Smooth muscle cell (in vitro differentiated cells): Measurements from ENCODE around the gene PDIA2. TPM values are rescaled to one million over a fixed set of nuclear protein-coding genes. Genes with fewer than 3 reads are reported as not detected.

Source experiments
- DNase-seq: peaks from one replicate; lab custom pipeline; 2025; ENCODE audit not compliant: unreplicated experiment; lab: John Stamatoyannopoulos, UW
- H2AFZ ChIP-seq: fragments of 200-600 bp; sonication (generic); 2 replicates; pipeline ENCODE4 v1.6.0; 2016; ENCODE audit warnings: antibody characterized with exemption, low read depth, mild to moderate bottlenecking
- H3F3A ChIP-seq: fragments of 200-600 bp; sonication (generic); 2 replicates; pipeline ENCODE4 v1.6.0; 2017; ENCODE audit warnings: antibody characterized with exemption, low read depth
- H3K27ac ChIP-seq: fragments of 200-600 bp; sonication (generic); 2 replicates; pipeline ENCODE4 v1.5.1; 2016; ENCODE audit warnings: low read depth, mild to moderate bottlenecking
- H3K27me3 ChIP-seq: fragments of 200-600 bp; sonication (generic); 2 replicates; pipeline ENCODE4 v1.6.1; 2016; ENCODE audit warnings: low read depth, mild to moderate bottlenecking
- H3K36me3 ChIP-seq: fragments of 200-600 bp; sonication (generic); 2 replicates; pipeline ENCODE4 v1.5.1; 2016; ENCODE audit warnings: low read depth
- H3K4me1 ChIP-seq: fragments of 200-600 bp; sonication (generic); 2 replicates; pipeline ENCODE4 v1.5.1; 2016; ENCODE audit warnings: low read depth
- H3K4me2 ChIP-seq: fragments of 200-600 bp; sonication (generic); 2 replicates; pipeline ENCODE4 v1.6.0; 2016; ENCODE audit warnings: mild to moderate bottlenecking
- H3K4me3 ChIP-seq: fragments of 200-600 bp; sonication (generic); 2 replicates; pipeline ENCODE4 v1.5.1; 2016; ENCODE audit warnings: mild to moderate bottlenecking
- H3K79me2 ChIP-seq: fragments of 200-600 bp; sonication (generic); 2 replicates; pipeline ENCODE4 v1.6.0; 2016; ENCODE audit warnings: low read depth, mild to moderate bottlenecking
- H3K9ac ChIP-seq: fragments of 200-600 bp; sonication (generic); 2 replicates; pipeline ENCODE4 v1.6.0; 2016; ENCODE audit warnings: low read depth
- H3K9me3 ChIP-seq: fragments of 200-600 bp; sonication (generic); replicated peaks from 2 replicates; pipeline ENCODE4 v1.5.1; 2016; ENCODE audit warnings: low read depth
- H4K20me1 ChIP-seq: fragments of 200-600 bp; sonication (generic); 2 replicates; pipeline ENCODE4 v1.6.0; 2016; ENCODE audit warnings: low read depth
- CTCF ChIP-seq: fragments of 200-600 bp; sonication (generic); IDR thresholded peaks from 2 replicates; pipeline ENCODE4 v1.5.1; 2017; ENCODE audit warnings: borderline replicate concordance, mild to moderate bottlenecking, antibody characterized with exemption; ENCODE audit not compliant: insufficient read depth, poor library complexity, severe bottlenecking
- WGBS: methylation state at CpG from one replicate; pipeline ENCODE4 v1.1.7; 2016; ENCODE audit warnings: low lambda C conversion rate; 5-methylcytosine and 5-hydroxymethylcytosine counted together
- polyA plus RNA-seq: library from polyadenylated mRNA; unstranded; fragments of >200 nt; fragmentation: Nextera tagmentation; extraction: Ambion mirVana; gene quantifications from 2 replicates; pipeline ENCODE4 v1.2.1, GENCODE V29; 2016
- total RNA-seq: library from RNA; depleted of rRNA; stranded (reverse); fragments of >200 nt; gene quantifications from 2 replicates; pipeline ENCODE4 v1.2.3, GENCODE V29; 2014

Gene PDIA2
- total and polyA plus RNA-seq, 2 experiments from 2014 or later, result 0.18 to 0.86 TPM

- 97% methylated on average over 16 of the region's 16 CpGs for whole genome bisulfite sequencing
These were observed 31.4 kb downstream of the PDIA2 start for GRCh38 chr16:314351-314750.

DNA sequence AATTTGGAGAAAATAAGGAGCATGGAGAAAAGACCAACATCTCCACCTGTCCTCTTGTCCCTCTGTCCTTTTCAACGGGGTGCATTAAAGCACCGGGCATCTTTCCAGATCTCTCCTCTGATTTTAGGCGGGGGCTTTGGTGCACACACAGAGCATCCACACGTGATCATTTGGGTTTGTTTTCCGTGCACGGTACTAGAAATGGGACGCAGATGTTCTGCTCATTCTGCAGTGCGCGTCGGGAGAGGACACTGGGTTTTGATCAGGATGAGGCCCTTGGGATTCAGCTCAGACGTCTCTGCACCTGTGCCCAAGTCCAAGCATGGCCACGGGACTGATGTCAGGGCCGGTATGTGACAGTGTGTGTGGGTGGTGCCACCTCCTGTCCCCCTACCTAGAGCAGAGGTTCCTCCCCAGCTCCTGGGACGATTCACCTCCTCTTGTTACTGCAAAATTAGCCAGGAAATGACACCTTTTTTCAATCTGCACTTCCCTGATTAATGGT lies 31.9 kb downstream of the PDIA2 start:
- Histone ChIP-seq H3F3A (no peaks in the 10 kb centered on the region), H3K27ac (no peak overlapping the region), H3K36me3 (no peaks in the 10 kb centered on the region), H2AFZ (no peak overlapping the region), H4K20me1 (peaks cover 68% of the 10 kb centered on the region), H3K4me1 (no peaks in the 10 kb centered on the region), H3K4me3 (no peak overlapping the region), H3K4me2 (no peak overlapping the region), H3K79me2 (peaks cover 36% of the 10 kb centered on the region), H3K27me3 (no peaks in the 10 kb centered on the region), H3K9ac (no peak overlapping the region), H3K9me3 (no peaks in the 10 kb centered on the region)
- TF ChIP-seq CTCF, result no peak
- DNase-seq, result no peak
- 95% methylated on average over 14 of the region's 14 CpGs for WGBS

More at GRCh38 chr16:314351-314750, 31.4 kb downstream of the PDIA2 start:
- peaks cover 68% of the 10 kb centered on the region for H4K20me1 ChIP-seq
- H3K36me3 ChIP-seq, result no peaks in the 10 kb centered on the region
- H3K4me2 ChIP-seq, result no peak overlapping the region
- H3F3A ChIP-seq, result no peaks in the 10 kb centered on the region
- peaks cover 31% of the 10 kb centered on the region for H3K79me2 ChIP-seq
- H3K9me3 ChIP-seq, result no peaks in the 10 kb centered on the region
- no peaks in the 10 kb centered on the region for H3K4me1 ChIP-seq
- no peaks in the 10 kb centered on the region for H3K27me3 ChIP-seq
- H3K9ac ChIP-seq, result no peak overlapping the region
- no peak for TF ChIP-seq CTCF
- H3K4me3 ChIP-seq, result no peak overlapping the region
- no peak overlapping the region for H2AFZ ChIP-seq
- DNase-seq, result no peak
- no peak overlapping the region for H3K27ac ChIP-seq

DNA sequence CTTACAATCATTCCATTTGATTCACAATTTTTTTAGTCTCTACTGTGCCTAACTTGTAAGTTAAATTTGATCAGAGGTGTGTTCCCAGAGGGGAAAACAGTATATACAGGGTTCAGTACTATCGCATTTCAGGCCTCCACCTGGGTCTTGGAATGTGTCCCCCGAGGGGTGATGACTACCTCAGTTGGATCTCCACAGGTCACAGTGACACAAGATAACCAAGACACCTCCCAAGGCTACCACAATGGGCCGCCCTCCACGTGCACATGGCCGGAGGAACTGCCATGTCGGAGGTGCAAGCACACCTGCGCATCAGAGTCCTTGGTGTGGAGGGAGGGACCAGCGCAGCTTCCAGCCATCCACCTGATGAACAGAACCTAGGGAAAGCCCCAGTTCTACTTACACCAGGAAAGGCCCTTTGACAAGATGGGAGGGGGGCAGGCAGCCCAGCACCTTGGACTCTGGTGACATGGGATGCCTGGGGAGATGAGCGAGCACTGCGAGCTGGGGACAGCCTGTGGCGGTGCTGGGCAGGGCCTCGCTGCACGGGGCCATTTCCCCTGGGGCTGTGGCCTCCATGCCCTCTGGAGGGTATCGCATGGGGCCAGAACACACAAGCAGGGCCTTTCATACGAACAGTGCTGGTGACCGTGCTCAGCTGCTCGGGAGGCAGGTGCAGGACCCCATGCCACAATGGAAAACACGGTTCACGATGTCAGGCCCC lies 33.9 kb downstream of the PDIA2 start:
- H3K79me2 ChIP-seq, result peaks cover 50% of the 10 kb centered on the region
- no peaks in the 10 kb centered on the region for H3K9me3 ChIP-seq
- peaks cover 83% of the 10 kb centered on the region for H4K20me1 ChIP-seq
- H3K4me3 ChIP-seq, result no peak overlapping the region
- no peaks in the 10 kb centered on the region for H3K4me1 ChIP-seq
- no peak overlapping the region for H2AFZ ChIP-seq
- no peaks in the 10 kb centered on the region for H3K36me3 ChIP-seq
- no peaks in the 10 kb centered on the region for H3K27me3 ChIP-seq
- WGBS, result 93% methylated on average over 19 of the region's 19 CpGs
- DNase-seq, result no peak
- no peak for TF ChIP-seq CTCF
- H3F3A ChIP-seq, result no peaks in the 10 kb centered on the region
- H3K27ac ChIP-seq, result no peak overlapping the region
- no peak overlapping the region for H3K9ac ChIP-seq
- no peak overlapping the region for H3K4me2 ChIP-seq

DNA sequence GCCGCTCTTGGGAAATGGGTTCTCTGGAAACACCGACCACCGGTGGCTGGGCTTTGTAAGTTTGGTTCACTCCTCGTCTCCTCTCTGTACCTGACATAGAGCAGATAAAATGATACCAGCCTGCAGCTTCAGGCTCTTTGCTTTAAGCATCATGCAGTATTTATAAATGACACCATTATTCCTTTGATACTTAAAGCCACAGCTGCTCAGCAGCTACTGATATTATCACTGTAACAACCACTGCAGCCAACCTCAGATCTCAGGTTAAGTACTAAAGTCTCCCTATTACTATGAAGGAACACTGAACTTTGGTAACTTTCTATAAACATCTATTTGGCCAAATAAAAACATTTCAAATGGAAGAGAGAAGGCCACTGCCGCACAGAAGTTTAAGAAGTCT lies 34.6 kb downstream of the PDIA2 start:
- DNase-seq, result no peak
- H3K4me3 ChIP-seq, result no peak overlapping the region
- H3K79me2 ChIP-seq, result peaks cover 52% of the 10 kb centered on the region
- H3K4me1 ChIP-seq, result no peaks in the 10 kb centered on the region
- no peaks in the 10 kb centered on the region for H3K27me3 ChIP-seq
- no peak overlapping the region for H2AFZ ChIP-seq
- no peak overlapping the region for H3K4me2 ChIP-seq
- H3K27ac ChIP-seq, result no peak overlapping the region
- peaks cover 86% of the 10 kb centered on the region for H4K20me1 ChIP-seq
- no peaks in the 10 kb centered on the region for H3K36me3 ChIP-seq
- no peaks in the 10 kb centered on the region for H3K9me3 ChIP-seq
- H3K9ac ChIP-seq, result no peak overlapping the region
- no peak for TF ChIP-seq CTCF
- no peaks in the 10 kb centered on the region for H3F3A ChIP-seq
- 99% methylated on average over 5 of the region's 5 CpGs for WGBS
